Coronary artery (tissue), 2 donors: Measurements from ENCODE around the gene NPAS3.

ENCODE experiments used
- DNase-seq: peaks from one replicate; pipeline ENCODE4 v3.0.0-alpha.2; 2017; ENCODE audit warnings: low spot score
- H3K27ac ChIP-seq, 2 donors: fragments of 200-600 bp; sonication (generic); one replicate each; pipeline ENCODE4 v1.5.1; 2016 to 2019
- H3K4me3 ChIP-seq: fragments of 200-600 bp; sonication (generic); 2 replicates; pipeline ENCODE4 v1.5.1; 2016; ENCODE audit warnings: mild to moderate bottlenecking, moderate library complexity
- CTCF ChIP-seq: fragments of 200-600 bp; sonication (generic); IDR thresholded peaks from one replicate; pipeline ENCODE4 v1.5.1; 2019; ENCODE audit warnings: antibody characterized with exemption

NPAS3 gene

GRCh38 chr14:33700052-33700451 is 761.4 kb downstream of the NPAS3 start:
- DNase-seq = no peak
- TF ChIP-seq CTCF = no peak
- Histone ChIP-seq H3K27ac (no peak overlapping the region), H3K4me3 (no peak overlapping the region)

GRCh38 chr14:33702293-33702692 is 763.6 kb downstream of the NPAS3 start:
- no peak for DNase-seq
- no peak for TF ChIP-seq CTCF
- Histone ChIP-seq H3K27ac (no peak overlapping the region), H3K4me3 (no peak overlapping the region)

GRCh38 chr14:33704481-33704880 is 765.8 kb downstream of the NPAS3 start:
- DNase-seq = no peak
- no peak overlapping the region for H3K27ac ChIP-seq
- H3K4me3 ChIP-seq = no peak overlapping the region
- no peak for TF ChIP-seq CTCF

GRCh38 chr14:33705490-33705889 is 766.8 kb downstream of the NPAS3 start:
- Histone ChIP-seq H3K4me3 (no peak overlapping the region), H3K27ac (no peak overlapping the region)
- DNase-seq = no peak
- TF ChIP-seq CTCF = no peak

GRCh38 chr14:33707716-33708115 is 769.0 kb downstream of the NPAS3 start:
- no peak overlapping the region for H3K27ac ChIP-seq

GRCh38 chr14:33709283-33709682 is 770.6 kb downstream of the NPAS3 start:
- TF ChIP-seq CTCF = no peak
- DNase-seq = no peak
- H3K27ac ChIP-seq = no peak overlapping the region
- H3K4me3 ChIP-seq = no peak overlapping the region

More at GRCh38 chr14:33707716-33708115, 769.0 kb downstream of the NPAS3 start:
- no peak for TF ChIP-seq CTCF
- no peak for DNase-seq
- H3K4me3 ChIP-seq = no peak overlapping the region

- Histone ChIP-seq H3K27ac (no peak overlapping the region), H3K4me3 (no peak overlapping the region)
- TF ChIP-seq CTCF = no peak
- no peak for DNase-seq
Observed at GRCh38 chr14:33709711-33710110, 771.0 kb downstream of the NPAS3 start.
